ENCODE measurements around the gene SNX33.

SNX33 gene

DNA sequence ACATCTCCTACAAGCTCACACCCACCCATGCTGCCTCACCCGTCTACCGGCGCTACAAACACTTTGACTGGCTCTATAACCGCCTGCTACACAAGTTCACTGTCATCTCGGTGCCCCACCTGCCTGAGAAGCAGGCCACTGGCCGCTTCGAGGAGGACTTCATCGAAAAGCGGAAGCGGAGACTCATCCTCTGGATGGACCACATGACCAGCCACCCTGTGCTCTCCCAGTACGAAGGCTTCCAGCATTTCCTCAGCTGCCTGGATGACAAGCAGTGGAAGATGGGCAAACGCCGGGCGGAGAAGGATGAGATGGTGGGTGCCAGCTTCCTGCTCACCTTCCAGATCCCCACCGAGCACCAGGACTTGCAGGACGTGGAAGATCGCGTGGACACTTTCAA is 2.1 kb downstream of the SNX33 start:
- no peak overlapping the region for H3K27ac ChIP-seq (ENCODE audit: low read depth, low read length, poor library complexity, severe bottlenecking)

GRCh38 chr15:75650908-75651809 is 3.4 kb downstream of the SNX33 start:
- no peaks in the 10 kb centered on the region for H4K20me1 ChIP-seq (ENCODE audit: insufficient read depth, low read length)
- no peaks in the 10 kb centered on the region for H3K79me2 ChIP-seq (ENCODE audit: insufficient read depth, low read length)
- H3F3A ChIP-seq (ENCODE audit: insufficient read depth, low read length) = no peaks in the 10 kb centered on the region
- H3K27ac ChIP-seq (ENCODE audit: low read depth, low read length, poor library complexity, severe bottlenecking) = no peak overlapping the region
- H3K9me2 ChIP-seq (ENCODE audit: low read depth, low read length) = no peaks in the 10 kb centered on the region
- no peak overlapping the region for H2AFZ ChIP-seq (ENCODE audit: low read length)
- peaks cover 14% of the 10 kb centered on the region for H3K4me1 ChIP-seq (ENCODE audit: insufficient read depth, low read length, severe bottlenecking)
- H3K4me3 ChIP-seq (ENCODE audit: low read depth, low read length, poor library complexity, severe bottlenecking) = no peak overlapping the region
- H3K27me3 ChIP-seq (ENCODE audit: insufficient read depth, low read length) = no peaks in the 10 kb centered on the region
- no peaks in the 10 kb centered on the region for H3K9me3 ChIP-seq (ENCODE audit: low read length)
- H3K9ac ChIP-seq (ENCODE audit: low read length) = no peak overlapping the region
- H3K36me3 ChIP-seq (ENCODE audit: insufficient read depth, low read length) = no peaks in the 10 kb centered on the region
- no peak overlapping the region for H3K4me2 ChIP-seq (ENCODE audit: low read length)
- TF ChIP-seq, protein P1, sequence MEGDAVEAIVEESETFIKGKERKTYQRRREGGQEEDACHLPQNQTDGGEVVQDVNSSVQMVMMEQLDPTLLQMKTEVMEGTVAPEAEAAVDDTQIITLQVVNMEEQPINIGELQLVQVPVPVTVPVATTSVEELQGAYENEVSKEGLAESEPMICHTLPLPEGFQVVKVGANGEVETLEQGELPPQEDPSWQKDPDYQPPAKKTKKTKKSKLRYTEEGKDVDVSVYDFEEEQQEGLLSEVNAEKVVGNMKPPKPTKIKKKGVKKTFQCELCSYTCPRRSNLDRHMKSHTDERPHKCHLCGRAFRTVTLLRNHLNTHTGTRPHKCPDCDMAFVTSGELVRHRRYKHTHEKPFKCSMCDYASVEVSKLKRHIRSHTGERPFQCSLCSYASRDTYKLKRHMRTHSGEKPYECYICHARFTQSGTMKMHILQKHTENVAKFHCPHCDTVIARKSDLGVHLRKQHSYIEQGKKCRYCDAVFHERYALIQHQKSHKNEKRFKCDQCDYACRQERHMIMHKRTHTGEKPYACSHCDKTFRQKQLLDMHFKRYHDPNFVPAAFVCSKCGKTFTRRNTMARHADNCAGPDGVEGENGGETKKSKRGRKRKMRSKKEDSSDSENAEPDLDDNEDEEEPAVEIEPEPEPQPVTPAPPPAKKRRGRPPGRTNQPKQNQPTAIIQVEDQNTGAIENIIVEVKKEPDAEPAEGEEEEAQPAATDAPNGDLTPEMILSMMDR (IDR thresholded peaks at IDR 0.05; ENCODE audit: low read length) = no peak
- TF ChIP-seq EZH2 (IDR thresholded peaks at IDR 0.05; ENCODE audit: borderline replicate concordance, low read length) = no peak

More for the DNA sequence above, 2.1 kb downstream of the SNX33 start:
- no peaks in the 10 kb centered on the region for H3K27me3 ChIP-seq (ENCODE audit: insufficient read depth, low read length)
- no peaks in the 10 kb centered on the region for H3F3A ChIP-seq (ENCODE audit: insufficient read depth, low read length)
- no peaks in the 10 kb centered on the region for H3K9me3 ChIP-seq (ENCODE audit: low read length)
- H3K9me2 ChIP-seq (ENCODE audit: low read depth, low read length) = no peaks in the 10 kb centered on the region
- peaks cover 14% of the 10 kb centered on the region for H3K4me1 ChIP-seq (ENCODE audit: insufficient read depth, low read length, severe bottlenecking)
- no peak overlapping the region for H2AFZ ChIP-seq (ENCODE audit: low read length)
- no peak overlapping the region for H3K4me3 ChIP-seq (ENCODE audit: low read depth, low read length, poor library complexity, severe bottlenecking)
- no peak overlapping the region for H3K4me2 ChIP-seq (ENCODE audit: low read length)
- no peaks in the 10 kb centered on the region for H3K79me2 ChIP-seq (ENCODE audit: insufficient read depth, low read length)
- no peak overlapping the region for H3K9ac ChIP-seq (ENCODE audit: low read length)
- H4K20me1 ChIP-seq (ENCODE audit: insufficient read depth, low read length) = no peaks in the 10 kb centered on the region
- TF ChIP-seq, protein P1 (IDR thresholded peaks at IDR 0.05; ENCODE audit: low read length) = no peak
- TF ChIP-seq EZH2 (IDR thresholded peaks at IDR 0.05; ENCODE audit: borderline replicate concordance, low read length) = no peak
- no peaks in the 10 kb centered on the region for H3K36me3 ChIP-seq (ENCODE audit: insufficient read depth, low read length)

DNA sequence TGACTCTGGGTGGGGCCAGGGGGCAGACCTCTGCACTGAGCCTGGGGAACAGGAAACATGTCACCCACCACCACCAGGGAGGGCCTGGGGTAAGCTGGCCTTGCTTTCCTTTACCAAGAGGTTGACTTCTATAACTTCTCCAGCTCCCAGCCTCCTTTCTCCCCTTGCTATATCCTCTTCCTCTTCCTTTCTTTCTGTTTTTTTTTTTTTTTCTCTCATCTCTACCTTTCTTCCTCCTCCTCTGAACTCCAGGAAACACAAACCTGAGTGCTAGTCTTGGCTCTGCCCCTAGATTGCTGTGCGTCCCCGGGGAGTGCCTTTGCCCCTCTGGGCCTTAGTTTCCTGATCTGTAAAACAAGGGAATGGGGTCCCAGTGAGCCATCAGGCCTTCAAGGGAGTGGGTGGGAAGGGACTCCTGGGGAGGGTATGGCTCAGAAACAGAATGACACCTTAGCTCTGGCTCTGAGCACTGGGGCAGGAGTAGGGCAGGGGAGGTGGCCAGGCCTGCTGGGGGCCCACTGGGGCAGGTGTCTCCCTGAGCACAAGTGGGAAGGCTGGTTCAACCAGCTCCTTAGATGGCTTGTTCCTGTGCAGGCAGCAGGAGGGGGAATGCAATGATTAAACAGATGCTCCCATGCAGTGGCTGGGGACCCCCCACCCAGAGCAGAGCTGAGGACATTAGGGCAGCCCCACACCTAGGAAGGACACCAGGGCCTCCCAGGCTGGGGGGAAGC is 4.3 kb downstream of the SNX33 start:
- Histone ChIP-seq H3K9me2 (ENCODE audit: low read depth, low read length) (no peaks in the 10 kb centered on the region), H3K27me3 (ENCODE audit: insufficient read depth, low read length) (no peaks in the 10 kb centered on the region), H3K27ac (ENCODE audit: low read depth, low read length, poor library complexity, severe bottlenecking) (no peak overlapping the region), H3K4me3 (ENCODE audit: low read depth, low read length, poor library complexity, severe bottlenecking) (no peak overlapping the region), H3K9me3 (ENCODE audit: low read length) (no peaks in the 10 kb centered on the region), H3K4me1 (ENCODE audit: insufficient read depth, low read length, severe bottlenecking) (peaks cover 12% of the 10 kb centered on the region), H4K20me1 (ENCODE audit: insufficient read depth, low read length) (no peaks in the 10 kb centered on the region), H3K9ac (ENCODE audit: low read length) (no peak overlapping the region), H3K4me2 (ENCODE audit: low read length) (no peak overlapping the region), H3K36me3 (ENCODE audit: insufficient read depth, low read length) (no peaks in the 10 kb centered on the region), H2AFZ (ENCODE audit: low read length) (no peak overlapping the region), H3K79me2 (ENCODE audit: insufficient read depth, low read length) (no peaks in the 10 kb centered on the region), H3F3A (ENCODE audit: insufficient read depth, low read length) (no peaks in the 10 kb centered on the region)
- no peak for TF ChIP-seq EZH2 (IDR thresholded peaks at IDR 0.05; ENCODE audit: borderline replicate concordance, low read length)

Data from OCI-LY1 (cell line).